ENCODE measurements around the gene SND1. TPM values are rescaled to one million over a fixed set of nuclear protein-coding genes. Genes with fewer than 3 reads are reported as not detected.

Gene SND1
- total RNA-seq, 1 donor from 2014 or later = 85.9 TPM

DNA sequence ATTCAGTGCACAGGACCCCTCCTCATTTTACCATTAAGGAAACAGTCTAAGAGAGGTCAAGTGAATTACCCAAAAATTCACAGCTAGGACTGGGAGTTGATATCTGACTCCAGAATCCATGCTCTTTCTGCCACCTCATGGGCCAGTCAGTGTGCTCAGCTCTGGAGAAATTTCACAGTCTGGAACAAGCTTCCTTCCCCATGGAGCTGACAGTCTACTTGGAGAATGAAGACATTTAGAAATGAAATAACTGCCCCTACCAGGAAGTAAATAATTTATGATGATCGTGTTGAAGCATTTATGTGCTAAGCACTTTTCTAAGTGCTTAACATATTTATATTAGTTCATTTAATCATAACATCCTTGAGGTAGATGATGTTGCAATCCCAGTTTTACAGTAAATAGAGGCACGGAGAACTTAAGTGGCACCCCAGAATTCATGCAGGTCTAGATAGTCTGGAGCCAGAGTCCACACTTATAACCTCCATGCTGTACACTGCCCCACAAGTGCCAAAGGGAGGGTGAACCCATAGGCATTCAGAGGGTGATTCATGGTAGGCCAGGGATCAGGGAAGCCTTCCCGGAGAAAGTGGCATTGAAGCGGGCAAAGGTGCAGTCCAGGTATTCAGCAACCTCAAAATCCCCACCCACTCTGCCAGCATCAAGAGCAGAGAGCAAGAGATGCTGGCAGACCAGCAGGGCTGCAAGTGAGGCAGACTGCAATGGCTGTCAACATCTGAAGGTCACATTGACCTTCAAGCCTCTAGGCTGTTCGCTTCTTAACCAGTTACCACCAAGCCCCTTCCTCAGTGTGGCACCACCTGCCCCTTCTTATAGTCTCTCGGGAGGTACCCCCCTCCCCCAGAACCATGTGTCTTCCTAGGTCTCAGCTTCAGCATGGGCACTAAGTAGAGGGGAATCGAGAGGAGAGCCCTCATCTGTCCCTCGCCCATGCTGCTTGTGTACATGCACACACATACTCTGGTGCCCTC, 417.7 kb downstream of the SND1 start:
- Histone ChIP-seq H3K4me1 (no peaks in the 10 kb centered on the region), H3K9me3 (no peaks in the 10 kb centered on the region), H3K36me3 (peaks cover 0 to 7% of the 10 kb centered on the region in 2 donors), H3K27ac (no peak overlapping the region), H3K27me3 (no peaks in the 10 kb centered on the region), H3K4me3 (no peak overlapping the region)
- intact Hi-C loops (cut with DNase I) = no loop called here
- no peak for DNase-seq (ENCODE audit: extremely low spot score in 2 of 2)
- TF ChIP-seq, protein P1, sequence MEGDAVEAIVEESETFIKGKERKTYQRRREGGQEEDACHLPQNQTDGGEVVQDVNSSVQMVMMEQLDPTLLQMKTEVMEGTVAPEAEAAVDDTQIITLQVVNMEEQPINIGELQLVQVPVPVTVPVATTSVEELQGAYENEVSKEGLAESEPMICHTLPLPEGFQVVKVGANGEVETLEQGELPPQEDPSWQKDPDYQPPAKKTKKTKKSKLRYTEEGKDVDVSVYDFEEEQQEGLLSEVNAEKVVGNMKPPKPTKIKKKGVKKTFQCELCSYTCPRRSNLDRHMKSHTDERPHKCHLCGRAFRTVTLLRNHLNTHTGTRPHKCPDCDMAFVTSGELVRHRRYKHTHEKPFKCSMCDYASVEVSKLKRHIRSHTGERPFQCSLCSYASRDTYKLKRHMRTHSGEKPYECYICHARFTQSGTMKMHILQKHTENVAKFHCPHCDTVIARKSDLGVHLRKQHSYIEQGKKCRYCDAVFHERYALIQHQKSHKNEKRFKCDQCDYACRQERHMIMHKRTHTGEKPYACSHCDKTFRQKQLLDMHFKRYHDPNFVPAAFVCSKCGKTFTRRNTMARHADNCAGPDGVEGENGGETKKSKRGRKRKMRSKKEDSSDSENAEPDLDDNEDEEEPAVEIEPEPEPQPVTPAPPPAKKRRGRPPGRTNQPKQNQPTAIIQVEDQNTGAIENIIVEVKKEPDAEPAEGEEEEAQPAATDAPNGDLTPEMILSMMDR (IDR thresholded peaks at IDR 0.05) = no peak
- TF ChIP-seq POLR2AphosphoS5 (IDR thresholded peaks at IDR 0.05; ENCODE audit: insufficient read depth in 1 of 2, low read depth in 1 of 2) = no peak
- no peak for TF ChIP-seq POLR2A (IDR thresholded peaks at IDR 0.05)

DNA sequence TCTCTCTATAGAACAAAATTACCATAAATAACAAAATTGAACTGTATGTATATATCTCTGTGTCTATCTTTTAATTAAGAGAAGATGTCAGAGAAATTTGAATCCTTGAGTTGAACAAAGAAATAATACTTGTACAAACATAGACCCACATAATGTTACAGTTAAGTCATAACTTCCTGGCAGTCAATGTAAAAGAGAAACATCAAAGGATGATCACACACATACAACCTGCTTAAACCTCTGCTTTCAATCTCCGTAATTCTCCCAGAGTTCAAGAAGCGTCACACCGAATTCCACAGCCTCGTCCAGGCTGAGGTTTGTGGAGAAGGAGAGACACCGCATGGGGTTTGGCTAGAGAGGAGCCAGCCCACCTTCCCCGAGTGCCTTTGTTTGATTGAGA, 419.4 kb downstream of the SND1 start:
- intact Hi-C loops (cut with DNase I) = no loop called here

DNA sequence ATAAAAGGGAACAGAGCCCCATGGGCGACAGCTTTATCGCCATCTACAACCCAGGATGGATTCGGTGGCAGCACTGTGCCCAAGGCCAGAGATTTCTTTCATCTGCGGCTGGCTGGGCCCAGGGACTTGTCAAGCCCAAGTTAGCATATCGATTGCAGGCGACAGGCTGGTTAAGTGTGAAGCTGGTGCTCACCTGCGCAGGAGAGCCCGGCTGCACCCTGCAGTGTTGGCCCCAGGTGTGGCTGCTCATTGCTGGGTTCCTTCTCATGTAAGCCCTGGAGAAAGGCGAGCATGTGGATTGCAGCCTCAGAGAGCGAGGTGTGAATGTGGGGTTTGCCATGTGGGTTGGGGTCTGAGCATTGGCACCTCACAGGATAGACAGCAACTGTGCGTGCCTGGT, 419.8 kb downstream of the SND1 start:
- DNase-seq (ENCODE audit: extremely low spot score in 2 of 2) = no peak
- Histone ChIP-seq H3K27ac (no peak overlapping the region), H3K36me3 (peaks cover 0 to 10% of the 10 kb centered on the region in 2 donors), H3K4me1 (no peaks in the 10 kb centered on the region), H3K4me3 (no peak overlapping the region), H3K27me3 (no peaks in the 10 kb centered on the region), H3K9me3 (no peaks in the 10 kb centered on the region)
- intact Hi-C loops (cut with DNase I) = no loop called here
- TF ChIP-seq, protein P1 (IDR thresholded peaks at IDR 0.05) = no peak
- TF ChIP-seq POLR2AphosphoS5 (IDR thresholded peaks at IDR 0.05; ENCODE audit: insufficient read depth in 1 of 2, low read depth in 1 of 2) = no peak
- no peak for TF ChIP-seq POLR2A (IDR thresholded peaks at IDR 0.05)

More for the DNA sequence above, 419.4 kb downstream of the SND1 start:
- H3K27ac ChIP-seq = no peak overlapping the region
- no peak for DNase-seq (ENCODE audit: extremely low spot score in 2 of 2)
- peaks cover 0 to 10% of the 10 kb centered on the region in 2 donors for H3K36me3 ChIP-seq
- H3K9me3 ChIP-seq = no peaks in the 10 kb centered on the region
- no peak overlapping the region for H3K4me3 ChIP-seq
- H3K27me3 ChIP-seq = no peaks in the 10 kb centered on the region
- TF ChIP-seq POLR2AphosphoS5 (IDR thresholded peaks at IDR 0.05; ENCODE audit: insufficient read depth in 1 of 2, low read depth in 1 of 2) (no peak), POLR2A (IDR thresholded peaks at IDR 0.05) (no peak)
- TF ChIP-seq, protein P1 (IDR thresholded peaks at IDR 0.05) = no peak
- H3K4me1 ChIP-seq = no peaks in the 10 kb centered on the region

DNA sequence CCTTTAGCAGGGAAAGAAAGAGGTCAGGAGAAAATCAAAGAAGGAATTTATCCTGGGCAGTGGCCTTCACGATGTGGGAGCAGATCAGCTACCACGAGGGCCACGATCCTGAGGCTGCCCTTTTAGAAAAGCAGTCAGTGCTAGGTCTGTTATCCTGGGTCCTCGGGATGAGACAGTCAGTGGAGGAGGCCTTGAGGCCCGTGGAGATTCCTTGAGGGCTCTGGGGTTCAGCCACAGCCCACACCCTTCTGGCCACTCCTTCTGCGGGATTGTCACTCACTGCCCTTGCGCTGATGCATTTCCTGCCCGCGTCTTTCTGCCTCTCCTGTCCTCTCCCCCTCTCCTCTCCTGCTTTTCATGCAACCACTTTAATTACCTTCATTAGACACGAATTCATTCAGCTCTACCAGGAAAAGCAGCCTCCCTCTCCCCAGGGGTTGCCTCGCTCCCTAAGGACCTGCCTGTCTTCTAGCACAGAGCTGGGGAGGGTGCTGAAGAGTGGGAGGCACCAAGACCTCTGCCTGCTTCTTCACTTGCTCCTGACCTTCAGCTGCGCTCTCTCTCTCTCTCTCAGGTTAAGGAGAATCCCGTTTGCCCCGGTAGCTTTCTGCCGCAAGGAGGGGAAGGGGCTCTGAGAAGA, 421.8 kb downstream of the SND1 start:
- TF ChIP-seq POLR2A (IDR thresholded peaks at IDR 0.05) (no peak), POLR2AphosphoS5 (IDR thresholded peaks at IDR 0.05; ENCODE audit: insufficient read depth in 1 of 2, low read depth in 1 of 2) (no peak)
- no peak for DNase-seq (ENCODE audit: extremely low spot score in 2 of 2)
- H3K4me1 ChIP-seq = peaks cover 6% of the 10 kb centered on the region
- peaks cover 0 to 17% of the 10 kb centered on the region in 2 donors for H3K36me3 ChIP-seq
- H3K27me3 ChIP-seq = no peaks in the 10 kb centered on the region
- H3K9me3 ChIP-seq = no peaks in the 10 kb centered on the region
- H3K4me3 ChIP-seq = no peak overlapping the region
- intact Hi-C loops (cut with DNase I) = no loop called here
- no peak overlapping the region for H3K27ac ChIP-seq

DNA sequence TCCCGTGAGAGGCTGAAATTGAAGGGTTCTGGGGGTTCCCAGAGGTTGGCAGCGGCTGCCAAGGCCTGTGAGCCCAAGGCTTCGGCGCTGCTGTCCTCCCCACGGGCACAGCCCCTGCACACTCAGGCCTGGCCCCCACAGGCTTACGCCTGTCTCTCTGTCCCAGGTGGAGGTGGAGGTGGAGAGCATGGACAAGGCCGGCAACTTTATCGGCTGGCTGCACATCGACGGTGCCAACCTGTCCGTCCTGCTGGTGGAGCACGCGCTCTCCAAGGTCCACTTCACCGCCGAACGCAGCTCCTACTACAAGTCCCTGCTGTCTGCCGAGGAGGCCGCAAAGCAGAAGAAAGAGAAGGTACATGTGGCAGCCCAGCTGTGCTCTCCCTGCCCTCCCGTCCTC, 422.3 kb downstream of the SND1 start:
- H3K9me3 ChIP-seq = no peaks in the 10 kb centered on the region
- no peak overlapping the region for H3K4me3 ChIP-seq
- no peak overlapping the region for H3K27ac ChIP-seq
- TF ChIP-seq POLR2A (IDR thresholded peaks at IDR 0.05) = no peak
- no peak for TF ChIP-seq POLR2AphosphoS5 (IDR thresholded peaks at IDR 0.05; ENCODE audit: insufficient read depth in 1 of 2, low read depth in 1 of 2)
- no peak for DNase-seq (ENCODE audit: extremely low spot score in 2 of 2)
- intact Hi-C loops (cut with DNase I) = no loop called here
- H3K27me3 ChIP-seq = no peaks in the 10 kb centered on the region
- peaks cover 6% of the 10 kb centered on the region for H3K4me1 ChIP-seq
- H3K36me3 ChIP-seq = peaks cover 0 to 17% of the 10 kb centered on the region in 2 donors

Measured in vagina (tissue), 2 donors.